K562 (cell line): ENCODE measurements around the gene NVL. TPM values are rescaled to one million over a fixed set of nuclear protein-coding genes. Genes with fewer than 3 reads are reported as not detected.
A peak's percentile ranks its signal among the peaks of the same experiment; 100 is the strongest.

Source experiments
- ATAC-seq: fragments of 200-7000 bp; cut with Tn5 transposase; 3 replicates; pipeline ENCODE4 v1.9.1; 2020; ENCODE audit warnings: moderate library complexity
- BruUV-seq: library from RNA; stranded (reverse); fragments of 400-500 nt; replicated peaks from 2 replicates; lab custom pipeline; 2021; lab: Mats Ljungman, UMichigan
- CTCF ChIA-PET: fragments of 300-600 bp; formaldehyde crosslinking; extraction: SDS; loops from one replicate; lab custom pipeline; 2021; ENCODE audit warnings: low intra/inter-chr PET ratio; lab: Yijun Ruan, JAX
- POLR2A ChIA-PET: fragments of 300-600, 350-650 bp; sonication (Branson Sonifier 250); formaldehyde crosslinking; extraction: SDS; loops from one replicate; lab custom pipeline; 2021; ENCODE audit warnings: antibody characterized with exemption, inconsistent platforms; lab: Yijun Ruan, JAX
- DNase-seq, 4 experiments: peaks; one replicate each; pipeline versions ENCODE4 v3.0.0 to v3.0.0-alpha.2; 2011 to 2018; ENCODE audit warnings: low spot score in 3 of 4, mixed read lengths in 3 of 4; ENCODE audit errors: extremely low read depth in 1 of 4
- FAIRE-seq: peaks from 2 replicates; lab custom pipeline; 2011; peaks lifted over from hg19 to GRCh38; lab: Jason Lieb, UNC
- H2AFZ ChIP-seq: 2 replicates; pipeline ENCODE4 v1.6.0; 2011; ENCODE audit warnings: low read depth, low read length, control low read depth, inconsistent platforms
- H3K27ac ChIP-seq: fragments of 200-600 bp; 3 replicates; pipeline ENCODE4 v1.8.0; 2011; ENCODE audit warnings: low read depth, mild to moderate bottlenecking, control low read depth, inconsistent platforms, low read length, moderate library complexity, mixed read lengths; ENCODE audit errors: extremely low read depth
- H3K27me3 ChIP-seq, 2 experiments: fragments of 300-600 bp in 1 of 2; 2 replicates in 1 of 2; 3 replicates in 1 of 2; pipeline versions ENCODE4 v1.6.0 to v1.8.0; 2011; ENCODE audit warnings: inconsistent platforms in 2 of 2, low read length in 2 of 2, mild to moderate bottlenecking in 1 of 2, mixed read lengths in 1 of 2, moderate library complexity in 1 of 2; ENCODE audit not compliant: control insufficient read depth in 2 of 2, insufficient read depth in 2 of 2
- H3K36me3 ChIP-seq: fragments of 300-600 bp; 3 replicates; pipeline ENCODE4 v1.8.0; 2011; ENCODE audit warnings: mild to moderate bottlenecking, low read length, inconsistent platforms; ENCODE audit not compliant: control insufficient read depth, insufficient read depth
- H3K4me1 ChIP-seq, 2 experiments: fragments of 200-600 bp in 1 of 2; replicated peaks in 1 of 2; 2 replicates in 1 of 2; 3 replicates in 1 of 2; pipeline versions ENCODE4 v1.5.1 to v1.8.0; 2011; ENCODE audit warnings: inconsistent platforms in 2 of 2, low read length in 2 of 2, mild to moderate bottlenecking in 1 of 2, mixed read lengths in 1 of 2, moderate library complexity in 1 of 2; ENCODE audit not compliant: control insufficient read depth in 2 of 2, insufficient read depth in 2 of 2
- H3K4me2 ChIP-seq: 2 replicates; pipeline ENCODE4 v1.6.1; 2011; ENCODE audit warnings: low read length, control low read depth, inconsistent platforms, mixed read lengths; ENCODE audit not compliant: insufficient read depth
- H3K4me3 ChIP-seq: fragments of 200-600 bp; sonication (generic), shearing (Covaris generic); 2 replicates; pipeline ENCODE4 v1.5.1; 2016; ENCODE audit warnings: control low read depth, inconsistent platforms
- H3K79me2 ChIP-seq: fragments of 200-600 bp; 3 replicates; pipeline ENCODE4 v1.8.0; 2011; ENCODE audit warnings: low read length, inconsistent platforms; ENCODE audit not compliant: control insufficient read depth, insufficient read depth
- H3K9ac ChIP-seq, 2 experiments: 2 replicates each; pipeline versions ENCODE4 v1.6.0 to v1.6.1; 2011; ENCODE audit warnings: low read depth in 2 of 2, low read length in 2 of 2, control low read depth in 1 of 2, inconsistent platforms in 1 of 2, mild to moderate bottlenecking in 1 of 2, mixed read lengths in 1 of 2; ENCODE audit not compliant: insufficient read depth in 1 of 2
- H3K9me1 ChIP-seq: one replicate; pipeline ENCODE4 v1.6.0; 2011; ENCODE audit warnings: inconsistent platforms, mild to moderate bottlenecking, low read length, moderate library complexity; ENCODE audit not compliant: control insufficient read depth, insufficient read depth
- H3K9me3 ChIP-seq: replicated peaks from 2 replicates; pipeline ENCODE4 v1.5.1; 2011; ENCODE audit warnings: low read depth, low read length, inconsistent platforms; ENCODE audit not compliant: control insufficient read depth, insufficient read depth
- H4K20me1 ChIP-seq: replicated peaks from 2 replicates; pipeline ENCODE4 v1.6.1; 2011; ENCODE audit warnings: low read length, inconsistent platforms, mixed read lengths; ENCODE audit not compliant: control insufficient read depth, insufficient read depth
- ASH1L ChIP-seq: fragments of 450-650 bp; IDR thresholded peaks from 2 replicates; pipeline ENCODE4 v1.6.1; 2018; ENCODE audit warnings: borderline replicate concordance, mild to moderate bottlenecking, low read depth; ENCODE audit not compliant: partially characterized antibody
- CEBPB ChIP-seq: fragments of 450-650 bp; IDR thresholded peaks from 2 replicates; pipeline ENCODE4 v1.6.1; 2016; ENCODE audit warnings: missing genetic modification characterization, missing compliant biosample characterization
- CEBPG ChIP-seq, 3 experiments: fragments of 200-800 bp in 1 of 3; sonication (Bioruptor generic) in 1 of 3; sonication (generic) in 1 of 3; formaldehyde crosslinking in 1 of 3; IDR thresholded peaks in 2 of 3; conservative IDR thresholded peaks in 1 of 3; 2 replicates each; pipeline versions ENCODE4 v1.6.1 to v1.8.0; 2016 to 2022; ENCODE audit warnings: missing compliant biosample characterization in 2 of 3, missing genetic modification characterization in 2 of 3, mild to moderate bottlenecking in 1 of 3, missing genetic modification reagents in 1 of 3
- EZH2 ChIP-seq: IDR thresholded peaks from 2 replicates; pipeline ENCODE4 v1.6.1; 2012; ENCODE audit warnings: low read depth, mild to moderate bottlenecking, inconsistent platforms, low read length, borderline replicate concordance
- HDGF ChIP-seq: fragments of 450-650 bp; IDR thresholded peaks from 2 replicates; pipeline ENCODE4 v1.6.1; 2016
- NR1H2 ChIP-seq: sonication (generic); formaldehyde crosslinking; IDR thresholded peaks from 2 replicates; pipeline ENCODE4 v1.4.0; 2020; ENCODE audit warnings: mild to moderate bottlenecking, missing genetic modification reagents
- TFAP4 ChIP-seq: sonication (generic); formaldehyde crosslinking; IDR thresholded peaks from 2 replicates; pipeline ENCODE4 v1.8.0; 2022; ENCODE audit warnings: missing genetic modification reagents, mild to moderate bottlenecking, moderate library complexity, borderline replicate concordance
- ZNF232 ChIP-seq: sonication (generic); formaldehyde crosslinking; IDR thresholded peaks from 2 replicates; pipeline ENCODE4 v1.8.0; 2022; ENCODE audit warnings: mild to moderate bottlenecking, missing genetic modification reagents
- ZNF699 ChIP-seq: fragments of 250-450 bp; sonication (Bioruptor Pico); IDR thresholded peaks from 2 replicates; pipeline ENCODE4 v1.8.0; 2021; ENCODE audit warnings: mild to moderate bottlenecking, moderate library complexity; ENCODE audit not compliant: insufficient replicate concordance
- ZNF75A ChIP-seq: fragments of 450-650 bp; formaldehyde crosslinking; IDR thresholded peaks from 2 replicates; pipeline ENCODE4 v1.4.0; 2020; ENCODE audit warnings: mild to moderate bottlenecking
- WGBS: fragments of 100-300 bp; shearing (Covaris generic); methylation state at CpG from one replicate; pipeline ENCODE4 v1.1.6; 2016; ENCODE audit warnings: low coverage, mixed read lengths; ENCODE audit not compliant: insufficient coverage; ENCODE audit errors: missing lambda C conversion rate; 5-methylcytosine and 5-hydroxymethylcytosine counted together
- in situ Hi-C: fragments of 300-500 bp; cut with MboI; formaldehyde crosslinking; loops from 4 replicates; pipeline ENCODE4 v1.15.0; 2018; ENCODE audit warnings: inconsistent platforms, mixed read lengths
- intact Hi-C: fragments of 100-400 bp; cut with micrococcal nuclease; formaldehyde crosslinking; loops from 2 replicates; pipeline ENCODE4 v1.14.2; 2022
- polyA plus RNA-seq, 8 experiments: library from polyadenylated mRNA; depleted of rRNA in 4 of 8; stranded (reverse) in 5 of 8; unstranded in 3 of 8; fragments of >200 nt; fragmentation: Nextera tagmentation in 2 of 8; fragmentation: Illumina TruSeq in 1 of 8; extraction: Ambion mirVana in 2 of 8; extraction: Trizol in 1 of 8; gene quantifications; 2 replicates each; pipeline versions ENCODE4 v1.2.1 to v1.2.3, GENCODE V29; 2011 to 2014; ENCODE audit warnings: inconsistent platforms in 1 of 8, missing spikeins in 1 of 8
- total RNA-seq, 7 experiments: library from RNA; depleted of rRNA in 6 of 7; stranded (reverse); fragments of >200 nt in 6 of 7; fragmentation: Illumina TruSeq in 2 of 7; extraction: Trizol in 2 of 7; gene quantifications; 2 replicates each; pipeline versions ENCODE4 v1.2.1 to v1.2.3, GENCODE V29; 2011 to 2021; ENCODE audit warnings: low replicate concordance in 1 of 7

The NVL gene
- total and polyA plus RNA-seq, 9 of the 15 experiments (the other 6 are each of a cell fraction or from before 2014, with no cell fraction given) = 32.5 to 86.6 (median 62.9) TPM

- no peak for TF ChIP-seq EZH2
- TF ChIP-seq NR1H2 (CRISPR knock-in tag) = no peak
- no peak for TF ChIP-seq HDGF
- TF ChIP-seq, all 486 proteins: peak for 0
Measured at GRCh38 chr1:224276771-224277487, 53.0 kb downstream of the NVL start (continued).

GRCh38 chr1:224274970-224275626 is 54.9 kb downstream of the NVL start:
- WGBS = 97% methylated on average over 6 of the region's 6 CpGs
- H3K4me1 ChIP-seq = no peaks in the 10 kb centered on the region
- no peaks in the 10 kb centered on the region for H3K9me3 ChIP-seq
- intact Hi-C loops (no loop called here), in situ Hi-C loops (no loop called here)
- no peak overlapping the region for H3K4me2 ChIP-seq
- H3K36me3 ChIP-seq = peaks cover 58% of the 10 kb centered on the region; the same call in 2 of the 3 replicates
- no peak overlapping the region for H2AFZ ChIP-seq
- POLR2A ChIA-PET = no interaction called here
- H3K27ac ChIP-seq = no peak overlapping the region
- ATAC-seq = no peak
- BruUV-seq = no TSS peak
- CTCF ChIA-PET = no interaction called here
- H3K9ac ChIP-seq = no peak overlapping the region
- no peaks in the 10 kb centered on the region for H3K79me2 ChIP-seq
- H3K4me3 ChIP-seq = no peak overlapping the region
- no peak for DNase-seq
- FAIRE-seq = peak; percentile 49
- H3K27me3 ChIP-seq = no peaks in the 10 kb centered on the region
- H4K20me1 ChIP-seq = no peaks in the 10 kb centered on the region
- H3K9me1 ChIP-seq = no peaks in the 10 kb centered on the region
- TF ChIP-seq ASH1L = no peak
- no peak for TF ChIP-seq ZNF75A (CRISPR knock-in tag)
- no peak for TF ChIP-seq ZNF699 (CRISPR knock-in tag)
- no peak for TF ChIP-seq CEBPG (CRISPR knock-in tag; IDR thresholded peaks at IDR 0.05)
- peak; percentile 22 to 25; a peak in 2 of 4 replicates for TF ChIP-seq CEBPG (tag; conservative IDR thresholded peaks at IDR 0.05 in 1 of 2, IDR thresholded peaks at IDR 0.05 in 1 of 2)
- TF ChIP-seq TFAP4 (CRISPR knock-in tag) = no peak
- TF ChIP-seq ZNF232 (CRISPR knock-in tag) = no peak
- TF ChIP-seq CEBPB (tag) = peak; percentile 36; the same call in 1 of the 2 replicates
